ENCODE results near the gene AP5S1. TPM values are rescaled to one million over a fixed set of nuclear protein-coding genes. Genes with fewer than 3 reads are reported as not detected.

Gene AP5S1
- total RNA-seq, 1 experiment from 2014 or later: 18.3 TPM

- ChIA-PET POLR2A (ENCODE audit: unreplicated experiment) (no interaction called here), CTCF (no interaction called here)
- Histone ChIP-seq H3K9me3 (ENCODE audit: insufficient read depth, low read depth) (no peaks in the 10 kb centered on the region), H4K20me1 (ENCODE audit: insufficient read depth) (no peaks in the 10 kb centered on the region), H3K4me2 (no peak overlapping the region), H2AFZ (no peak overlapping the region), H3K9me2 (ENCODE audit: insufficient read depth) (no peaks in the 10 kb centered on the region), H3K27me3 (ENCODE audit: insufficient read depth, low read depth) (no peaks in the 10 kb centered on the region), H3K36me3 (ENCODE audit: low read depth) (no peaks in the 10 kb centered on the region), H3K27ac (no peak overlapping the region), H3K4me1 (replicated peaks; ENCODE audit: insufficient read depth) (peaks cover 33% of the 10 kb centered on the region), H3F3A (ENCODE audit: insufficient read depth, low read depth) (peaks cover 24% of the 10 kb centered on the region), H3K4me3 (no peak overlapping the region), H3K79me2 (ENCODE audit: low read depth) (peaks cover 1% of the 10 kb centered on the region)
- DNase-seq: no peak
- intact Hi-C loops (cut with micrococcal nuclease; ENCODE audit: unreplicated experiment): no loop called here
- no TSS peak for BruUV-seq (replicated peaks)
- TF ChIP-seq EZH2 (IDR thresholded peaks at IDR 0.05; ENCODE audit: low read depth) (no peak), CTCF (conservative IDR thresholded peaks at IDR 0.05) (no peak)
Observed at GRCh38 chr20:3802524-3803239, 17.7 kb upstream of the AP5S1 start.

DNA sequence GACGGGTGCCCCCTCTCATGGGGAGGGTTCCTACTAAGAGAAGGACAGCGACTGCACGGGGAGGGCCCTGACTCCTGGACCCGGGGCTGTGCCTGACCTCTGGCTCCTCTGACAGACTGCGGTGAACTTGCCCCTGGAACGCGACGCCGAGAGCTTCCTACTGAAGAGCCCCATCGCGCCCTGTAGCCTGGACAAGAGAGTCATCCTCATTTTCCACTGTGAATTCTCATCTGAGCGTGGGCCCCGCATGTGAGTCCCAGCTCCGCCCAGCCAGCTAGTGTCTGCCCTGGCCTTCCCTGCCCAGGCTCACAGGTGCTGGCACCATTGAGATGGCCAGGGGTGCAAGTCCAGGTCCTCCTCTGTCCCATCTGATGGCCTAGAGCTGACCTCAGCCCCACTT, 17.1 kb upstream of the AP5S1 start:
- Histone ChIP-seq H3K4me3 (no peak overlapping the region), H3K27ac (no peak overlapping the region), H3K79me2 (ENCODE audit: low read depth) (no peaks in the 10 kb centered on the region), H2AFZ (no peak overlapping the region), H3K9me3 (ENCODE audit: insufficient read depth, low read depth) (no peaks in the 10 kb centered on the region), H3K4me2 (no peak overlapping the region), H3K36me3 (ENCODE audit: low read depth) (no peaks in the 10 kb centered on the region), H3K27me3 (ENCODE audit: insufficient read depth, low read depth) (no peaks in the 10 kb centered on the region), H3F3A (ENCODE audit: insufficient read depth, low read depth) (peaks cover 30% of the 10 kb centered on the region), H4K20me1 (ENCODE audit: insufficient read depth) (no peaks in the 10 kb centered on the region), H3K9me2 (ENCODE audit: insufficient read depth) (no peaks in the 10 kb centered on the region), H3K4me1 (replicated peaks; ENCODE audit: insufficient read depth) (peaks cover 35% of the 10 kb centered on the region)
- intact Hi-C loops (cut with micrococcal nuclease; ENCODE audit: unreplicated experiment): no loop called here
- ChIA-PET CTCF (no interaction called here), POLR2A (ENCODE audit: unreplicated experiment) (no interaction called here)
- no TSS peak for BruUV-seq (replicated peaks)
- DNase-seq: no peak
- TF ChIP-seq CTCF (conservative IDR thresholded peaks at IDR 0.05) (no peak), EZH2 (IDR thresholded peaks at IDR 0.05; ENCODE audit: low read depth) (no peak)

- H3K4me1 ChIP-seq (replicated peaks; ENCODE audit: insufficient read depth): peaks cover 38% of the 10 kb centered on the region
- H3K27ac ChIP-seq: no peak overlapping the region
- intact Hi-C loops (cut with micrococcal nuclease; ENCODE audit: unreplicated experiment): no loop called here
- no peaks in the 10 kb centered on the region for H4K20me1 ChIP-seq (ENCODE audit: insufficient read depth)
- CTCF ChIA-PET: interaction anchor here (0.6 kb wide), 1 partner anchor 17 kb away, joined by 3 read pairs; the partner anchor contains the start of gene AP5S1
- H3K4me2 ChIP-seq: no peak overlapping the region
- no peak overlapping the region for H2AFZ ChIP-seq
- no peak for TF ChIP-seq CTCF (conservative IDR thresholded peaks at IDR 0.05)
- TF ChIP-seq EZH2 (IDR thresholded peaks at IDR 0.05; ENCODE audit: low read depth): no peak
- no peak for DNase-seq
- no peak overlapping the region for H3K4me3 ChIP-seq
- H3K36me3 ChIP-seq (ENCODE audit: low read depth): no peaks in the 10 kb centered on the region
- no peaks in the 10 kb centered on the region for H3K79me2 ChIP-seq (ENCODE audit: low read depth)
- POLR2A ChIA-PET (ENCODE audit: unreplicated experiment): no interaction called here
- no TSS peak for BruUV-seq (replicated peaks)
- H3K9me2 ChIP-seq (ENCODE audit: insufficient read depth): no peaks in the 10 kb centered on the region
- H3F3A ChIP-seq (ENCODE audit: insufficient read depth, low read depth): peaks cover 36% of the 10 kb centered on the region
- H3K27me3 ChIP-seq (ENCODE audit: insufficient read depth, low read depth): no peaks in the 10 kb centered on the region
- H3K9me3 ChIP-seq (ENCODE audit: insufficient read depth, low read depth): no peaks in the 10 kb centered on the region
Observed at GRCh38 chr20:3803854-3804253, 16.5 kb upstream of the AP5S1 start.

Measured in PC-9 (cell line).